HCT116 (cell line): ENCODE measurements around the gene ZNF20. TPM values are rescaled to one million over a fixed set of nuclear protein-coding genes. Genes with fewer than 3 reads are reported as not detected.

ENCODE experiments used
- ATAC-seq: fragments of 200-7000 bp; cut with Tn5 transposase; 2 replicates; pipeline ENCODE4 v1.9.1; 2020; ENCODE audit warnings: mild to moderate bottlenecking, moderate library complexity
- BruUV-seq: library from RNA; stranded (reverse); fragments of 400-500 nt; replicated peaks from 2 replicates; lab custom pipeline; 2021; lab: Mats Ljungman, UMichigan
- CTCF ChIA-PET: fragments of 300-600 bp; sonication (Branson Sonifier 250); formaldehyde crosslinking; loops from one replicate; lab custom pipeline; 2021; ENCODE audit warnings: antibody characterized with exemption; lab: Charles Lee
- POLR2A ChIA-PET: fragments of 300-600, 350-600 bp; sonication (Branson Sonifier 250); formaldehyde crosslinking; loops from one replicate; lab custom pipeline; 2021; ENCODE audit warnings: antibody characterized with exemption; lab: Charles Lee
- RAD21 ChIA-PET, 2 experiments: fragments of 300-600 bp; sonication (Branson Sonifier 250); formaldehyde crosslinking; loops; one replicate each; lab custom pipeline; 2023; ENCODE audit warnings: low total read pairs in 2 of 2; ENCODE audit not compliant: uncharacterized antibody in 2 of 2, unreplicated experiment in 2 of 2, low non-redundant PET in 1 of 2; lab: Charles Lee
- DNase-seq: peaks from one replicate; pipeline ENCODE4 v3.0.0-alpha.2; 2010; ENCODE audit warnings: low read depth, low spot score
- H2AFZ ChIP-seq: fragments of 200-600 bp; shearing (Covaris generic), sonication (generic); 2 replicates; pipeline ENCODE4 v1.6.1; 2017; ENCODE audit warnings: low read depth, mixed run types, mixed read lengths, antibody characterized with exemption, low read length; ENCODE audit not compliant: poor library complexity, severe bottlenecking
- H3K27ac ChIP-seq: 2 replicates; pipeline ENCODE4 v1.5.1; 2012; ENCODE audit warnings: low read depth, low read length
- H3K27me3 ChIP-seq: fragments of 200-600 bp; sonication (generic); 2 replicates; pipeline ENCODE4 v1.6.1; 2016; ENCODE audit warnings: mixed run types, low read length, mixed read lengths; ENCODE audit not compliant: insufficient read depth
- H3K36me3 ChIP-seq, 2 experiments: fragments of 200-500 bp in 1 of 2; fragments of 200-600 bp in 1 of 2; sonication (Bioruptor generic) in 1 of 2; sonication (generic) in 1 of 2; 2 replicates each; pipeline versions ENCODE4 v1.5.1 to v1.6.1; 2014 to 2016; ENCODE audit warnings: low read length in 2 of 2, inconsistent platforms in 1 of 2, mixed read lengths in 1 of 2, mixed run types in 1 of 2; ENCODE audit not compliant: insufficient read depth in 2 of 2, control insufficient read depth in 1 of 2
- H3K4me1 ChIP-seq, 2 experiments: fragments of 200-600 bp in 1 of 2; sonication (generic) in 1 of 2; 2 replicates each; pipeline versions ENCODE4 v1.5.1 to v1.6.1; 2012 to 2017; ENCODE audit warnings: low read length in 2 of 2, inconsistent platforms in 1 of 2, mild to moderate bottlenecking in 1 of 2, mixed read lengths in 1 of 2, mixed run types in 1 of 2, moderate library complexity in 1 of 2; ENCODE audit not compliant: insufficient read depth in 2 of 2, control insufficient read depth in 1 of 2
- H3K4me2 ChIP-seq: fragments of 200-600 bp; sonication (generic); 2 replicates; pipeline ENCODE4 v1.6.1; 2017; ENCODE audit warnings: mixed run types, low read length, mixed read lengths
- H3K4me3 ChIP-seq, 2 experiments: fragments of 200-600 bp in 1 of 2; sonication (generic) in 1 of 2; replicated peaks in 1 of 2; 2 replicates each; pipeline ENCODE4 v1.5.1; 2011 to 2016; ENCODE audit warnings: low read length in 2 of 2, control low read depth in 1 of 2, low read depth in 1 of 2, mild to moderate bottlenecking in 1 of 2, mixed read lengths in 1 of 2, mixed run types in 1 of 2
- H3K79me2 ChIP-seq: fragments of 200-600 bp; sonication (generic); 2 replicates; pipeline ENCODE4 v1.6.1; 2017; ENCODE audit warnings: mild to moderate bottlenecking, mixed run types, low read length, moderate library complexity, mixed read lengths; ENCODE audit not compliant: insufficient read depth
- H3K9ac ChIP-seq: fragments of 200-600 bp; sonication (generic); 2 replicates; pipeline ENCODE4 v1.6.1; 2016; ENCODE audit warnings: low read length, mixed read lengths
- H3K9me2 ChIP-seq: fragments of 200-600 bp; sonication (generic), shearing (Covaris generic); 2 replicates; pipeline ENCODE4 v1.6.1; 2017; ENCODE audit warnings: mixed run types, mild to moderate bottlenecking, moderate library complexity; ENCODE audit not compliant: insufficient read depth
- H3K9me3 ChIP-seq, 2 experiments: fragments of 200-500 bp in 1 of 2; fragments of 200-600 bp in 1 of 2; sonication (Bioruptor generic) in 1 of 2; sonication (generic) in 1 of 2; 2 replicates each; pipeline ENCODE4 v1.6.1; 2014 to 2017; ENCODE audit warnings: low read length in 2 of 2, mixed read lengths in 2 of 2, inconsistent platforms in 1 of 2, low read depth in 1 of 2, mild to moderate bottlenecking in 1 of 2, mixed run types in 1 of 2, moderate library complexity in 1 of 2; ENCODE audit not compliant: control insufficient read depth in 1 of 2, insufficient read depth in 1 of 2
- H4K20me1 ChIP-seq: fragments of 200-600 bp; sonication (generic), shearing (Covaris generic); 2 replicates; pipeline ENCODE4 v1.6.1; 2017; ENCODE audit warnings: mixed run types, mild to moderate bottlenecking, moderate library complexity; ENCODE audit not compliant: insufficient read depth
- ATF3 ChIP-seq: IDR thresholded peaks from 2 replicates; pipeline ENCODE4 v1.6.1; 2012
- CEBPB ChIP-seq: IDR thresholded peaks from 2 replicates; pipeline ENCODE4 v1.6.1; 2012; ENCODE audit warnings: low read depth
- CTCF ChIP-seq, 3 experiments: fragments of 200-600 bp in 1 of 3; sonication (generic) in 1 of 3; IDR thresholded peaks in 2 of 3; conservative IDR thresholded peaks in 1 of 3; 2 replicates each; pipeline ENCODE4 v1.5.1; 2012 to 2017; ENCODE audit warnings: low read depth in 2 of 3, low read length in 2 of 3, antibody characterized with exemption in 1 of 3, borderline replicate concordance in 1 of 3, control low read depth in 1 of 3, mild to moderate bottlenecking in 1 of 3, mixed read lengths in 1 of 3, mixed run types in 1 of 3, moderate library complexity in 1 of 3; ENCODE audit not compliant: insufficient read depth in 1 of 3
- EZH2 ChIP-seq: fragments of 200-600 bp; sonication (generic); IDR thresholded peaks from 2 replicates; pipeline ENCODE4 v1.6.1; 2017; ENCODE audit warnings: antibody characterized with exemption, mixed run types
- EZH2phosphoT487 ChIP-seq: fragments of 200-600 bp; IDR thresholded peaks from 2 replicates; pipeline ENCODE4 v1.6.1; 2018; ENCODE audit warnings: antibody characterized with exemption, borderline replicate concordance
- JUND ChIP-seq: IDR thresholded peaks from 2 replicates; pipeline ENCODE4 v1.6.1; 2012
- MAX ChIP-seq: IDR thresholded peaks from 2 replicates; pipeline ENCODE4 v1.6.1; 2012
- POLR2A ChIP-seq: IDR thresholded peaks from 2 replicates; pipeline ENCODE4 v1.7.0; 2011; ENCODE audit warnings: borderline replicate concordance; ENCODE audit not compliant: insufficient read depth, insufficient read length; ENCODE audit errors: extremely low read depth
- RAD21 ChIP-seq: IDR thresholded peaks from 2 replicates; pipeline ENCODE4 v1.6.1; 2012; ENCODE audit warnings: low read depth, mild to moderate bottlenecking
- REST ChIP-seq: IDR thresholded peaks from 2 replicates; pipeline ENCODE4 v1.6.1; 2012; ENCODE audit warnings: low read depth
- SIN3A ChIP-seq: IDR thresholded peaks from 2 replicates; pipeline ENCODE4 v1.6.1; 2012; ENCODE audit warnings: low read depth
- SRF ChIP-seq: IDR thresholded peaks from 2 replicates; pipeline ENCODE4 v1.6.1; 2012; ENCODE audit warnings: low read depth
- YY1 ChIP-seq: IDR thresholded peaks from 2 replicates; pipeline ENCODE4 v1.6.1; 2011; ENCODE audit warnings: low read length, low read depth, moderate library complexity, mild to moderate bottlenecking; ENCODE audit not compliant: insufficient replicate concordance; ENCODE audit errors: extremely low read depth
- intact Hi-C: fragments of 100-400 bp; cut with micrococcal nuclease; formaldehyde crosslinking; loops from 2 replicates; pipeline ENCODE4 v1.10.0; 2022
- total RNA-seq: library from RNA; stranded (reverse); gene quantifications from one replicate; pipeline ENCODE4 v1.2.1, GENCODE V29; 2021; ENCODE audit not compliant: unreplicated experiment

The ZNF20 gene
- total RNA-seq, 1 experiment from 2014 or later, result 1.0 TPM

GRCh38 chr19:12092065-12092867 is 47.9 kb downstream of the ZNF20 start (continued):
- no peak for TF ChIP-seq REST
- TF ChIP-seq EZH2, result no peak
- no peak for TF ChIP-seq SRF
- TF ChIP-seq ATF3, result no peak
- no peak for TF ChIP-seq POLR2A
- no peak for TF ChIP-seq SIN3A
- TF ChIP-seq MAX, result no peak
- no peak for TF ChIP-seq YY1
- TF ChIP-seq JUND, result no peak
- no peak for TF ChIP-seq CEBPB
- no peak for TF ChIP-seq EZH2phosphoT487

DNA sequence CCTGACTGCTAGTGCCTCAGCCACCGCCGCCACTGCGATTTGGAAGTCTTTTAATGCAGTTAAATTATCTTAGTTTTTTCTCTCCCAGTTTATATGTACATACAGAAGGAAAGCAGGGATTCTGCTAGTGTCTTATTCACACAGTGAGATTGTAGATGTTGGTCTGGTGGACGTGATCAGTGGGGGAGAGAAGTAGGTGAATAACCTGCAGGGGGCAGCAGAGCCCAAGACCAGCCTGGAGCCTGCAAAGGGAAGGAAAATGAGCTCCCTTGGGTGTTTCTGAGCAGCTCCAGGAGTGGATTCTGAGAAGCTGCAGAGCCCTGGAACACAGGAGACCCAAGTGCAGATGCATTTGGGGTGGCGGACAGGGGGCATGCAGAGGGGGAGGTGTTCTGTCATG is 49.3 kb downstream of the ZNF20 start:
- no peak for ATAC-seq
- DNase-seq, result no peak
- Histone ChIP-seq H3K9me2 (no peaks in the 10 kb centered on the region), H3K4me2 (no peak overlapping the region), H3K9ac (no peak overlapping the region), H3K4me3 (no peak overlapping the region), H3K9me3 (peaks cover 0 to 10% of the 10 kb centered on the region in 2 experiments; a peak in 2 of 4 replicates), H2AFZ (no peak overlapping the region), H3K79me2 (no peaks in the 10 kb centered on the region), H3K4me1 (no peaks in the 10 kb centered on the region), H3K27me3 (no peaks in the 10 kb centered on the region), H3K36me3 (no peaks in the 10 kb centered on the region)
- ChIA-PET POLR2A (no interaction called here), RAD21 (no interaction called here)
- intact Hi-C loops, result no loop called here
- BruUV-seq, result no TSS peak
- TF ChIP-seq RAD21 (peak; percentile 43; the same call in 1 of the 2 replicates), CTCF (IDR thresholded peaks at IDR 0.05 in 2 of 3, conservative IDR thresholded peaks at IDR 0.05 in 1 of 3; ENCODE audit: borderline replicate concordance in 1 of 3, insufficient read depth in 1 of 3, low read depth in 2 of 3, low read length in 2 of 3) (peak; percentile 13 to 31 (median 29); a peak in 2 of 6 replicates), ATF3 (no peak)
- TF ChIP-seq, all 23 proteins: peak for 2
- CTCF ChIA-PET, result interaction anchor here (0.6 kb wide), 1 partner anchor 704 kb away, joined by 3 read pairs; no protein-coding TSS in a partner anchor
- Histone ChIP-seq H4K20me1 (no peaks in the 10 kb centered on the region), H3K27ac (no peak overlapping the region)
